OCI-LY7 (cell line): Measurements from ENCODE around the gene SLC52A1. TPM values are rescaled to one million over a fixed set of nuclear protein-coding genes. Genes with fewer than 3 reads are reported as not detected.

ENCODE experiments used
- BruUV-seq: library from RNA; stranded (reverse); fragments of 400-500 nt; replicated peaks from 2 replicates; lab custom pipeline; 2021; lab: Mats Ljungman, UMichigan
- CTCF ChIA-PET: fragments of 300-600 bp; sonication (Branson Sonifier 250); formaldehyde crosslinking; loops from one replicate; lab custom pipeline; 2022; ENCODE audit warnings: antibody characterized with exemption; ENCODE audit not compliant: unreplicated experiment; lab: Charles Lee
- POLR2A ChIA-PET: fragments of 300-600 bp; sonication (Branson Sonifier 250); formaldehyde crosslinking; loops from one replicate; lab custom pipeline; 2022; ENCODE audit warnings: antibody characterized with exemption; lab: Charles Lee
- DNase-seq: peaks from one replicate; pipeline ENCODE4 v3.0.0-alpha.2; 2015; ENCODE audit warnings: low spot score
- H2AFZ ChIP-seq: fragments of 200-600 bp; sonication (generic), shearing (Covaris generic); 2 replicates; pipeline ENCODE4 v1.6.1; 2014; ENCODE audit warnings: mild to moderate bottlenecking, antibody characterized with exemption, low read length, moderate library complexity
- H3K27ac ChIP-seq: fragments of 200-600 bp; sonication (generic); 2 replicates; pipeline ENCODE4 v1.5.1; 2014; ENCODE audit warnings: mixed run types, low read depth, mild to moderate bottlenecking, moderate library complexity, low read length, inconsistent platforms; ENCODE audit not compliant: poor library complexity, severe bottlenecking
- H3K36me3 ChIP-seq: fragments of 200-600 bp; sonication (generic); 2 replicates; pipeline ENCODE4 v1.6.1; 2014; ENCODE audit warnings: mild to moderate bottlenecking, antibody characterized with exemption, low read length, moderate library complexity, mixed read lengths; ENCODE audit not compliant: insufficient read depth
- H3K4me1 ChIP-seq: fragments of 200-600 bp; sonication (generic); 2 replicates; pipeline ENCODE4 v1.5.1; 2014; ENCODE audit warnings: mild to moderate bottlenecking, low read length; ENCODE audit not compliant: insufficient read depth, poor library complexity, severe bottlenecking
- H3K4me2 ChIP-seq: fragments of 200-600 bp; sonication (generic); 2 replicates; pipeline ENCODE4 v1.6.1; 2014; ENCODE audit warnings: mild to moderate bottlenecking, low read length
- H3K4me3 ChIP-seq: fragments of 200-600 bp; sonication (generic); 2 replicates; pipeline ENCODE4 v1.5.1; 2014; ENCODE audit warnings: mild to moderate bottlenecking, low read depth, low read length; ENCODE audit not compliant: poor library complexity, severe bottlenecking
- H3K79me2 ChIP-seq: fragments of 200-600 bp; sonication (generic); 2 replicates; pipeline ENCODE4 v1.6.1; 2016; ENCODE audit warnings: low read depth, mild to moderate bottlenecking, low read length, moderate library complexity, mixed read lengths; ENCODE audit not compliant: insufficient read depth
- H3K9me2 ChIP-seq: fragments of 200-600 bp; sonication (generic); 2 replicates; pipeline ENCODE4 v1.6.1; 2016; ENCODE audit warnings: mild to moderate bottlenecking, low read length, mixed read lengths; ENCODE audit not compliant: insufficient read depth
- H3K9me3 ChIP-seq: fragments of 200-600 bp; sonication (generic); 2 replicates; pipeline ENCODE4 v1.6.1; 2014; ENCODE audit warnings: mild to moderate bottlenecking, mixed run types, low read length, mixed read lengths
- H4K20me1 ChIP-seq: fragments of 200-600 bp; sonication (generic); 2 replicates; pipeline ENCODE4 v1.6.1; 2014; ENCODE audit warnings: mild to moderate bottlenecking, antibody characterized with exemption, low read length, moderate library complexity, mixed read lengths; ENCODE audit not compliant: insufficient read depth
- EZH2phosphoT487 ChIP-seq: fragments of 200-600 bp; sonication (generic); IDR thresholded peaks from 2 replicates; pipeline ENCODE4 v1.6.1; 2018; ENCODE audit warnings: low read depth, borderline replicate concordance, mild to moderate bottlenecking, mixed run types, antibody characterized with exemption, low read length, moderate library complexity, mixed read lengths
- intact Hi-C: fragments of 100-400 bp; cut with micrococcal nuclease; formaldehyde crosslinking; loops from one replicate; pipeline ENCODE4 v1.10.0; 2022; ENCODE audit not compliant: unreplicated experiment
- total RNA-seq, 2 experiments: library from RNA; depleted of rRNA in 1 of 2; stranded (reverse); fragments of >200 nt in 1 of 2; shearing (Covaris generic) in 1 of 2; gene quantifications; 2 replicates each; pipeline ENCODE4 v1.2.3, GENCODE V29; 2014 to 2022
- TF ChIP-seq, protein P1 (sequence below): fragments of 200-600 bp; sonication (generic); conservative IDR thresholded peaks from 2 replicates; pipeline ENCODE4 v1.5.1; 2014; ENCODE audit warnings: mild to moderate bottlenecking, antibody characterized with exemption, low read length, moderate library complexity, mixed read lengths

SLC52A1 gene
- total RNA-seq, 2 experiments from 2014 or later = not detected

DNA sequence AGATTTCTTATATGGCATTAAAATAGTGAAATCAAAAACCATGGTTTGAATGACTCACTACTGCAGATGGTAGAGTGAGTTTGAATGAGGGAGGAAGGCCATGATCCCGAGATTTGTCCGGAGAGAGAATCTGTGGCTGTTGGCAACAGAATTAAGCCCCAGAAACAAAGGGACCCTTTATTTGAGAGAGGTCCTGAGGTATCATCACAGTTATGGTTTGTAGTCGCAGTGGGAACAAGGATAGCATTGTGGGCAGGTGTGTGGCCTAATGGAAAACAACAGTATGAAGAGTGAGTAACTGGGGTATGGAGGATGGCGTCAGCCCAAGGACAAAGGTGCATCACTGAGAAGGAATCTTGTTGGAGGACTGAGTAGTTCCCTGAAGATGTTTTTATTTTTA lies 34.5 kb upstream of the SLC52A1 start:
- no peaks in the 10 kb centered on the region for H3K4me1 ChIP-seq
- intact Hi-C loops = no loop called here
- no TSS peak for BruUV-seq
- DNase-seq = no peak
- TF ChIP-seq, protein P1, sequence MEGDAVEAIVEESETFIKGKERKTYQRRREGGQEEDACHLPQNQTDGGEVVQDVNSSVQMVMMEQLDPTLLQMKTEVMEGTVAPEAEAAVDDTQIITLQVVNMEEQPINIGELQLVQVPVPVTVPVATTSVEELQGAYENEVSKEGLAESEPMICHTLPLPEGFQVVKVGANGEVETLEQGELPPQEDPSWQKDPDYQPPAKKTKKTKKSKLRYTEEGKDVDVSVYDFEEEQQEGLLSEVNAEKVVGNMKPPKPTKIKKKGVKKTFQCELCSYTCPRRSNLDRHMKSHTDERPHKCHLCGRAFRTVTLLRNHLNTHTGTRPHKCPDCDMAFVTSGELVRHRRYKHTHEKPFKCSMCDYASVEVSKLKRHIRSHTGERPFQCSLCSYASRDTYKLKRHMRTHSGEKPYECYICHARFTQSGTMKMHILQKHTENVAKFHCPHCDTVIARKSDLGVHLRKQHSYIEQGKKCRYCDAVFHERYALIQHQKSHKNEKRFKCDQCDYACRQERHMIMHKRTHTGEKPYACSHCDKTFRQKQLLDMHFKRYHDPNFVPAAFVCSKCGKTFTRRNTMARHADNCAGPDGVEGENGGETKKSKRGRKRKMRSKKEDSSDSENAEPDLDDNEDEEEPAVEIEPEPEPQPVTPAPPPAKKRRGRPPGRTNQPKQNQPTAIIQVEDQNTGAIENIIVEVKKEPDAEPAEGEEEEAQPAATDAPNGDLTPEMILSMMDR = no peak
- TF ChIP-seq EZH2phosphoT487 = no peak
- no peak overlapping the region for H3K27ac ChIP-seq
- H4K20me1 ChIP-seq = no peaks in the 10 kb centered on the region
- ChIA-PET CTCF (no interaction called here), POLR2A (no interaction called here)
- H3K36me3 ChIP-seq = no peaks in the 10 kb centered on the region
- no peaks in the 10 kb centered on the region for H3K9me3 ChIP-seq
- H3K9me2 ChIP-seq = no peaks in the 10 kb centered on the region
- H3K79me2 ChIP-seq = no peaks in the 10 kb centered on the region
- no peak overlapping the region for H2AFZ ChIP-seq
- no peak overlapping the region for H3K4me3 ChIP-seq
- no peak overlapping the region for H3K4me2 ChIP-seq

DNA sequence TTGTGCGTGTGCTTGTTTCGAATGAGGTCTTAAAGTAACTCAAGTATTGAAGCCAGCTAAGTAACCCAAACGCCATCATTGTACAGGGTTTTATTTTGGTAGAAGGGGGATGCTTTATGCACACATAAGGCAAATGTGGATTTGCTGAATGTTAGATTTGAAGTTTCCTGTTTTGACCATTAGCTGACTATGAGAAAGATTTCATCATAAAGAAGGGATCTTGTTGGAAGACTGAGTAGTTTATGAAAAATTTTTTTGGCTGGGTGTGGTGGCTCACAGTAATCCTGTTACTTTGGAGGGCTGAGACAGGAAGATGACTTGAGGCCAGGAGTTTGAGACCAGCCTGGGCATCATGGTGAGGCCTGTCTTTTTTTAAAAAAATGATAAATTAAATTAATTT lies 33.0 kb upstream of the SLC52A1 start:
- H3K4me1 ChIP-seq = no peaks in the 10 kb centered on the region
- DNase-seq = no peak
- no peak overlapping the region for H3K4me2 ChIP-seq
- CTCF ChIA-PET = no interaction called here
- intact Hi-C loops = no loop called here
- H3K4me3 ChIP-seq = no peak overlapping the region
- H3K9me2 ChIP-seq = no peaks in the 10 kb centered on the region
- H3K27ac ChIP-seq = no peak overlapping the region
- no peaks in the 10 kb centered on the region for H3K36me3 ChIP-seq
- POLR2A ChIA-PET = interaction anchor here (0.6 kb wide), 1 partner anchor 242 kb away, joined by 3 read pairs; no protein-coding TSS in a partner anchor
- no peak overlapping the region for H2AFZ ChIP-seq
- H4K20me1 ChIP-seq = no peaks in the 10 kb centered on the region
- H3K9me3 ChIP-seq = no peaks in the 10 kb centered on the region
- H3K79me2 ChIP-seq = no peaks in the 10 kb centered on the region
- BruUV-seq = no TSS peak
- TF ChIP-seq EZH2phosphoT487 = no peak
- TF ChIP-seq, protein P1 = no peak

DNA sequence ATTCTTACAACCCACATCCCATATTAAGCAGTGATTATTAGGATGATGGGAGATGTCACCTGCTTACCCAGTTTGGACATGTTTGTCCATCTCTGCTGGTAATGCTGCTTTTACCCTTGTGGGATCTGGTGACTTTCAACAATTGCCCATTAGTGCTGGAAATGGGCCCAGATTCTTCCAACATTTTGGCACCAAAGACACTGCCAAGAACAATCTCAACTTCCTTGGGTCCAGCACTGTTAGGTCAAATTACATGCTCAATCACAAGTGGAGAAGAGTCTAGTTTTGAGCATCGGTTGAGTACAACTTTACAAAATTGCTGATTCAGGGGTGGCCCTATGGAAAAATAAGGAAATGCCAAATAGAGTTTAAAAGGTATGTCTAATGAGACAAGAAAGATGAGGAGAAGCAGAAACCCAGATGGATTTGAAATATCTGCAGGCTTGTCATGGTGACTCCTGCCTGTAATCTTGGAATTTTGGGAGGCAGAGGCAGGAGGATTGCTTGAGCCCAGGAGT lies 30.1 kb upstream of the SLC52A1 start:
- POLR2A ChIA-PET = no interaction called here
- no TSS peak for BruUV-seq
- CTCF ChIA-PET = no interaction called here
- H3K4me1 ChIP-seq = peaks cover 6% of the 10 kb centered on the region
- no peaks in the 10 kb centered on the region for H4K20me1 ChIP-seq
- no peak for DNase-seq
- H2AFZ ChIP-seq = no peak overlapping the region
- TF ChIP-seq, protein P1 = no peak
- TF ChIP-seq EZH2phosphoT487 = no peak
- intact Hi-C loops = no loop called here
- no peak overlapping the region for H3K4me2 ChIP-seq
- no peak overlapping the region for H3K4me3 ChIP-seq
- no peaks in the 10 kb centered on the region for H3K9me3 ChIP-seq
- H3K9me2 ChIP-seq = no peaks in the 10 kb centered on the region
- no peaks in the 10 kb centered on the region for H3K79me2 ChIP-seq
- no peaks in the 10 kb centered on the region for H3K36me3 ChIP-seq
- H3K27ac ChIP-seq = no peak overlapping the region
